NCI-H2196 treated with DMSO at 0.1 percent for 48 hours (cell line): ENCODE data around the gene ZNF747.
A peak's percentile ranks its signal among the peaks of the same experiment; 100 is the strongest.
"Not testable (repeated sequence)": the region's sequence is repeated elsewhere in the genome, so short reads cannot be mapped to it uniquely, and the experiment has no call there.

Source experiments
- DNase-seq: peaks from one replicate; lab custom pipeline; 2025; ENCODE audit not compliant: unreplicated experiment; lab: John Stamatoyannopoulos, UW

ZNF747 gene

GRCh38 chr16:30557957-30558788, 23.5 kb upstream of the ZNF747 start, which contains the start of gene ZNF764:
Gene ZNF764 (minus strand): TSS chr16:30558374. CDS start chr16:30558182, 192 bp downstream.
- peak; percentile 96 for DNase-seq

DNA sequence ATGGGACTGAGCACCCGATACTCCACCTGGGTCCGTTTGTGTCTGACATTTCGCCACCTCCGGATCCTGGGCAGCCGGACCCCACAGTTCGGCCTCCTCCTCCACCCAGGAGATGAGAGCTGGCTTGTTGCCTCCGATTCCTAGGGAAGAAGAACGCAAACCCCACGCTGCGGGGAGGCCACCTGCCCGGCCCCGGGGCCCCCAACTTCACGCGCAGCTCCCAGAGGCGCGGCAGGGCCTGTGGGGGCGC, 23.0 kb upstream of the ZNF747 start:
- no peak for DNase-seq

GRCh38 chr16:30556125-30556473, 21.4 kb upstream of the ZNF747 start:
- no peak for DNase-seq

DNA sequence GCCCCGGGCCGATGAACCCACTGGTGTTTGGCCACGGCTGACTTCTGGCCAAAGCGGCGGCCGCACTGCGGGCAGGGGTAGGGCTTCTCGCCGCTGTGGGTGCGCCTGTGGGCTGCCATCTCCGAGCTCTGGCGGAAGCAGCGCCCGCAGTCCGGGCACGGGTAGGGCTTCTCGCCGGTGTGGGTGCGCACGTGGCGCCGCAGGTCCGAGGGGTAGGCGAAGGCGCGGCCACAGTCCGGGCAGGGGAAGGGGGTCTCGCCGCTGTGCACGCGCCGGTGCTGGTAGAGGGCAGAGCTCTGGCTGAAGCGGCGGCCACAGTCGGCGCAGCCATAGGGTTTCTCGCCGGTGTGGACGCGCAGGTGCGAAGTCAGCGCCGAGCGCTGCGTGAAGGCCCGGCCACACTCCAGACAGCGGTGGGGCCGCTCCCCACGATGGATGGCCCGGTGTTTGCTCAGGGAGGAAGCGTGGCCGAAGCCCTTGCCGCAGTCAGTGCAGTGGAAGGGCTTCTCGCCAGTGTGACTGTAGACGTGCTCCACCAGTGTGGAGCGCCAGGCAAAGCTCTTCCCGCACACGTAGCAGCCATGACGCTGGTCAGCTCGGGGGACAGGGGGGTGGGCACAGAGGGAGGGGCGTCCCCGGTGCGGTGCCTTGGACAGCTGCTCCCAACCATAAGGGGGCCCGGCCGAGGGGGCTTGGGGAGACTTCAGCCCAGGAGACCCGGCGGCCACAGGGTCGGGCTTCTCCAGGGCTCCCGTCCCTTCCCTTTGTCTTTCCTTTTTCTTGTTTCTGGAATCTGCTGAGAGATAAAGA, 20.9 kb upstream of the ZNF747 start:
- no peak for DNase-seq

DNA sequence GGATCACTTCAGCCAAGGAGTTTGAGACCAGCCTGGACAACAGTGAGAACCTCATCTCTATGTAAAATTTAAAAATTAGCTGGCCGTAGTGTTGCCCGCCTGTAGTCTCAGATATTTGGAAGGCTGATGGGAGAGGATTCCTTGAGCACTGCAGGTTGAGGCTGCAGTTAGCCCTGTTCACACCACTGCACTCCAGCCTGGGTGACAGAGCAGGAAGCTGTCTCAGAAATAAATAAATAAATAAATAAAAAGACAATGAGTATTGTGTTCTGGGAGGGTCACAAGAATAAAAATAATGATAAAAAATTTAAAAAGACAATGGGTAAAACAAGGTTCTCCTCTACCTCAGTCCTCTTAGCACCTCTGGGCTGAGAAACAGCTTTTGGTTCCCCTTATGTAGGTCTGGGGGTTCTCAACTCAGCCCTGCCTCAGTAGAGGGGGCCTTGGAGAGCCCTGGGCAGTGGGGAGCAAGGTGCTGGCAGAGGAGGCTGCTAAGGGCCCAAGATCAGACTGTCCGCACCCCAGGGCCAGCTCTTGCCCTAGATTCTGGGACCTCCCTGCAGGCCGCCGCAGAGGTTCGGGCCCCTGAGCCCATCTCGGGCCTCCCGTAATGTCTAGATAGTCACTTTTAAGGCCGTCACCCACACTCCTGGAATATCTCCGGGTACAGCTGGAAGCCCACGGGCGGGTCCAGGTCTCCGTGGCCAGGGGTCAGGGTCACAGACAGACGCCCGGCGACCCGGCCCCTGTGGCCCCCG, 20.1 kb upstream of the ZNF747 start:
- DNase-seq, result no peak

DNA sequence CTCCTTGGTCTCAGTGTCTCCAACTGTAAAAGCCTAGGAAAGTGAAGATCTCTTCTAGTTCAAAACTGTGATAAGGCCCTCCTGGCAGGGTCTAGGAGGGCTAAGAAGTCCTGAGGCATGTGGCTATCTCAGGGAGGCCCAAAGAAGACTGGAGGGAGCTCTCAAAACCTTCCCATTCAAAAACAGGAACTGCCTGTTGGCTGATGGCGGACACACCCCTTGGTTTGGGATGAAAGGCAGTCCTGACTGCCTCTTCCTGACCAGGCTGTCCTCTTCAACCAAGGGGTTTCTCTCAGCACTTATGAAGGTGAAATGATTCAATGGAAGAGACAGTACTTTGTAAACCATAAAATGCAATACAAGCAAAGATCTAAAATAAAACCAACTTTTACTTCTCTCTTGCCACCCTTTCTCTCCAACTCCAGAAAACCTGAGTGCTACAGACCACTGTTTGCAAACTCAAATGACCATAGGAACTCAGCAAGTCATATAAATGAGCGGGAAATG, 18.8 kb upstream of the ZNF747 start:
- no peak for DNase-seq

- DNase-seq, result no peak
Measured at GRCh38 chr16:30552956-30553355, 18.3 kb upstream of the ZNF747 start.

DNA sequence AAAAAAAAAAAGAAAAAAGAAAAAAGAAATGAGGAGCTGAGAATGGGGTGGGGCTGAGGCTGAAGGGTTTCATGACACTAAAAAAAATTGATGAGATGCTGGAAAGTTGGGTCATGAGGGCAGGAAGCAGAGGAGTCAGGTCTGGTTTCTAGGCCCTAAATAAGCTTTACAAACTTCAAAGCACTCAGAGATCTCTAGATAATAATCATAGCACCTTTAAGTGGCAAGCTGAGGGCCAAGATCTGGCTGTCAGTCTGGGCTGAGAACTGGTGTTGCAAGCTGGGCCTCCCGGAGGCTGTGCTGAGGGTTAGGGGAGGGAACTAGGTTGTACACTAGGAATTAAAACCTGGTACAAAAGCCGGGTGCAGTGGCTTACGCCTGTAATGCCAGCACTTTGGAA, 17.1 kb upstream of the ZNF747 start:
- no peak for DNase-seq

DNA sequence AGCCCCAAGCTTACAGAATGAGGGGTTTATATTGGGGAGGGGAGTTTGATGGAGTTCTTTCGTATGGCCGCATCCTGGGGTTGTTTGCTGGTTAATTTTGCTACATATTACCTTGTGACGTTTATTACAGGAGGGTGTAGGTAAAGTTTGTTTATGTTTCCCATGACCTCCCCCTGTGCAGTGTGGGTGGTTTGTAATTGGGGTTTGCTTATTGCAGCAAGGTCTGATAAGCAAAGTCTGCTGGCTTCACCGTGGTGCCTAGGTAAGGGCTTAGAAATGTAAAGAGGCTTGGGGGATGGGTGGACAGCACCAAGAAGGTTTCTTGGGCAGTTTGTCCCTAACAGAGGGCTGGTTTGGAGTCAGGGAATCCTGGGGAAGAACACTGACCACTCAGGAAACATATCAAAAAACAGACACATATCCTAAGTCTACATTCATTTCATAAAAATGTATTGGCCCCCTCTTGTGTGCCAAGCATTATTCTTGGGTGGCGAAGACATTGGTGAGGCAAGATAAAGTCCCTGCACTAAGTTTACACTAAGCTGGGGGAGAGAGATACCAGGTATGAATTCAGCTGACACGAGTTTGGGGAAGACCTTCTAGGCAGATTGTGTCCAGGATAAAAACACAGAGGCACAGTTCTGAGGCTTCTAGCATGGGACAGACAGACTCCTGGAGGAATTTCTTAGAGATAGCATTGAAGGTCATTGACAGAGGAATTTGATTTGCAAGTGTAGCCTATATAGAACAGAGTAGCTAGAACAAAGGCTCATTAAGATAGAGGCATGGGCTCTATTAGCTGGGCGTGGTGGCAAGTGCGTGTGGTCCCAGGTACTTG, 14.0 kb upstream of the ZNF747 start:
- DNase-seq, result no peak

- DNase-seq, result no peak
Measured at GRCh38 chr16:30546115-30546514, 11.5 kb upstream of the ZNF747 start.

DNA sequence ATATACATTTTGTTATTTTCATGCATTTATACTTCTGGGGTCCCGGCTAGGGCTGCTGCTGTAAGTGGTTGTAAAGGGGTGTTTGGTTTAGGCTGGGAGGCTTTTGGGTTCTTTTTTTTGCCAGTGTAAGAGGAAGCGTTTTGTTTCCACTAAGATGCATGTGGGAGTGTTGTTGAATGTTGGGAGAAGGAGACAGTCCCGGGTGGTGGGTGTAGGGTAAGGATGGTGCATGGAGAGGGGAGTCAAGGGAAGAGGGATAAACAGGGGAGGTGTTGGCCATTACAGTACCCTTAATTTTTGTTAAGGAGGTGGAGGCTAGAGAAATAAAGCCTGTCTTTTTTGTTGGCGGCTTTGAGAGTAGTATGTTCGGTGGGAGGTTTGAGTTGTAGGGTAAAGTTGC, 8.4 kb upstream of the ZNF747 start:
- DNase-seq, result no peak

- DNase-seq, result no peak
Measured at GRCh38 chr16:30541502-30542329, 7.1 kb upstream of the ZNF747 start.

DNA sequence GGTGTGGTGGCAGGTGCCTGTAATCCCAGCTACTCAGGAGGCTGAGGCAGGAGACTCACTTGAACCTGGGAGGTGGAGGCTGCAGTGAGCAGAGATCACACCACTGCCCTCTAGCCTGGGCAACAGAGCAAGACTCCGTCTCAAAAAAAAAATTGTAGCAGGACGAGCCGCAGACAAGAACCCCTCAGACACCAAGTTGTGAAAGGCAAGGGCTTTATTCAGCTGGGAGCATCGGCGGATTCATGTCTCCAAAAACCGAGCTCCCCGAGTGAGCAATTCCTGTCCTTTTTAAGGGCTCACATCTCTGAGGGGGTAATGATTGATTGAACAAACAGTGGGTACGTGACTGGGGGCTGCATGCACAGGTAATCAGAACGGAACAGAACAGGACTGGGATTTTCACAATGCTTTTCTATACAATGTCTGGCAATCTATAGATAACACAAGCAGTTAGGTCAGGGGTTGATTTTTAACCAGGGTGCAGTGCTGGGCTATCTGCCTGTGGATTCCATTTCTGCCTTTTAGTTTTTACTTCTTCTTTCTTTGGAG, 6.3 kb upstream of the ZNF747 start:
- not testable (repeated sequence) for DNase-seq

- not testable (repeated sequence) for DNase-seq
Measured at GRCh38 chr16:30539986-30540526, 5.4 kb upstream of the ZNF747 start.

DNA sequence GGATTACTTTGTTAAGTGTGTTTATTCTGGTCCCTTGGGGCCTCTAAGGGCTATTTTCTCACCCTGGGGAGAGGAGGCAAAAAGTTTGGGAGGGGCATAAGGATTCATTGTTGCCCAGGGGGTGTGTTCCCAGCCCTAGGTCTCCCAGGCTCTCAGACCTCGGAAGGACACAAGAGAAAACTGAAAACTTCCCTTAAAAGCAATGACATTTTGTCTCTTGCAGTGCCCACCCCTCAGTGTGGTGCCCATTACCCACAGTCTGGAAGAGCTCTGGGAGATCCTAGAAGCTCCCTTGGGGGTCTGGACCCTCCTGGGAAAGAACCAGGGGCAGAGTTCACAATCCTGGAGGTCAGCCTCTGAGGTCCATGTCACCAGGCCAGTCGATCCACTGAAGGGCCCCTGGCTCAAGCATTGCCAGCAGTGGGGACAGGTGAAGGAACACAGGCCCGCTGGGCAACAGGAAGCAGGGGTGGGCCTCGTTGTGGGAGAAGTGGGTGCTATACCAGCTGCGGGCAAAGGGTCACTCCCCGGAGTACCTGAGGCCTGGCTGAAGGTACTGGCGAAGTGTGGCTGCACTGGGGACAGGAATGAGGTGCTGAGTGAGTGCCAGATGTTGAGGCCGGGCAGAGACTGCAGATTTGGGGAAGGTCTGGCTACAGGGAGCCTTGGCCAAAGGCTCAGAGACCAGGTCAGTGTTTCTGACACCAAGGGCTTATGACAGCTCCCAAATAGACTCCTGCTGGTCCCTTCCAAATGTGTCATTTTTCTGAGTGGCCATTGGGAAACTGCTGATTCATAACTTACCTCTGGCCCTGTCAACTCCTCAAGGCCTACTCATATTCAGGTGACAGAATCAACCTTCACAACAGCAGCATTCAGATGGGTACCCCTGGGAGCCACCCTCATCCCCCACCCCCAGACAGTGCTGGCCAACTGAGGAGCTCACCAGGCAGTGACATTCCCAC, 4.6 kb upstream of the ZNF747 start:
- no peak for DNase-seq

DNA sequence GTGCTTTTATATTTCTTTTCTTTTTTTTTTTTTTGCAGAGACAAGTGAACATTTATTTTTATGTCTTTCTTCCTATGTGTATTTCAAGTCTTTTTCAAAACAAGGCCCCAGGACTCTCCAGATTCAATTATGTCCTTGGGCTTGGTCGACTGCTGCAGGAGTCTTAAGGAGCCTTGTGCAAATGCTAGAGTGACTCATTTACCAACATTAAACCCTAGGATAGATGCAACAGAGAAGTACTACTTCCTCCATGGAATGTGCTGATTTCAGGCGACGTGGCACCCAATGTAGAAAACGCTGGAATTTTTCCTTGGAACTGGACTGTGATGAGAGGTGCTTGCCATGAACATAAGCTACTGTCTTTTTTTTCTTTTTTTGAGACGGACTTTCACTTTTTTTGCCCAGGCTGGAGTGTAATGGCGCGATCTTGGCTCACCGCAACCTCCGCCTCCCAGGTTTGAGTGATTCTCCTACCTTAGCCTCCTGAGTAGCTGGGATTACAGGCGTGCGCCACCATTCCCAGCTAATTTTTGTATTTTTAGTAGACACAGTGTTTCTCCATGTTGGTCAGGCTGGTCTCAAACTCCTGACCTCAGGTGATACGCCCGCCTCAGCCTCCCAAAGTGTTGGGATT, 1.9 kb upstream of the ZNF747 start:
- DNase-seq, result not testable (repeated sequence)

DNA sequence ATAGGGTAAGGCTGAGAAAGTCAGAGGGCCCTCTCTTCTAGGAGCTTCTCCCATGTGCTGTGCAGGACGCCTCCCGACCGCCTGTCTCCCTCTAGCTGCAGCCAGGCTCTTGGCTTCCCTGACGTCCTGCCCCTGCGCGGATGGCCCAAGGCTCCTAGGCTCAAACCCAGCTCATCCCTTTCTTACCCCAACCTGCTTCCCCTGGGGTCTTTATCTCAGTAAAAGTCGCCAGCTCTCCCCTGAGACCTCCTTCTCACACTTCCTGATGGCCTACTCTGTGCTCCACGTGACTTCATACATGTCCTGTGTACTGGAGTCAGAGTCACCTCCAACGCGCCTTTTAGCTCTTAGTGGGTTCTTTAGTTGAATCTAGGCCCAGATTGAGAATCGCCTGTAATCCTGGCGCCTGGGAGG, 1.1 kb upstream of the ZNF747 start:
- DNase-seq, result peak; percentile 44
